HEK293 (cell line): ENCODE measurements around the gene PSG3.
"Not testable (repeated sequence)": the region's sequence is repeated elsewhere in the genome, so short reads cannot be mapped to it uniquely, and the experiment has no call there.

Source experiments
- CTCF ChIA-PET: fragments of 350-600 bp; formaldehyde crosslinking; extraction: SDS; loops from one replicate; lab custom pipeline; 2021; ENCODE audit warnings: antibody characterized with exemption; lab: Yijun Ruan, JAX
- POLR2A ChIA-PET: fragments of 300-600 bp; formaldehyde crosslinking; extraction: SDS; loops from one replicate; lab custom pipeline; 2020; ENCODE audit warnings: antibody characterized with exemption, inconsistent platforms; lab: Yijun Ruan, JAX
- H3K27ac ChIP-seq: fragments of 200-500 bp; sonication (Bioruptor generic); 2 replicates; pipeline ENCODE4 v1.5.1; 2014; ENCODE audit warnings: low read depth, low read length, control low read depth, inconsistent platforms; ENCODE audit errors: extremely low read depth
- H3K36me3 ChIP-seq, 2 experiments: fragments of 200-500 bp in 1 of 2; sonication (Bioruptor generic) in 1 of 2; 1 replicate in 1 of 2; 2 replicates in 1 of 2; pipeline ENCODE4 v1.5.1; 2014 to 2017; ENCODE audit warnings: inconsistent platforms in 2 of 2, low read length in 2 of 2; ENCODE audit not compliant: control insufficient read depth in 2 of 2, insufficient read depth in 1 of 2
- H3K4me1 ChIP-seq: fragments of 200-500 bp; sonication (Bioruptor generic); 2 replicates; pipeline ENCODE4 v1.5.1; 2014; ENCODE audit warnings: mild to moderate bottlenecking, low read length, inconsistent platforms; ENCODE audit not compliant: control insufficient read depth, insufficient read depth
- H3K4me3 ChIP-seq: 2 replicates; pipeline ENCODE4 v1.5.1; 2011; ENCODE audit warnings: low read depth, mild to moderate bottlenecking, control low read depth, low read length, moderate library complexity
- H3K9me3 ChIP-seq: fragments of 200-500 bp; sonication (Bioruptor generic); 2 replicates; pipeline ENCODE4 v1.5.1; 2014; ENCODE audit warnings: low read depth, low read length, inconsistent platforms; ENCODE audit not compliant: control insufficient read depth, insufficient read depth
- GLIS2 ChIP-seq: fragments of 450-650 bp; formaldehyde crosslinking; IDR thresholded peaks from 2 replicates; pipeline ENCODE4 v1.5.1; 2016; ENCODE audit warnings: missing biosample characterization, missing genetic modification characterization
- ZNF654 ChIP-seq: fragments of 450-650 bp; formaldehyde crosslinking; IDR thresholded peaks from 2 replicates; pipeline ENCODE4 v1.5.1; 2016; ENCODE audit warnings: low read depth, missing biosample characterization, missing genetic modification characterization
- TF ChIP-seq, protein P1 (sequence below): fragments of 450-650 bp; formaldehyde crosslinking; IDR thresholded peaks from 2 replicates; pipeline ENCODE4 v1.5.1; 2016; ENCODE audit warnings: missing biosample characterization, missing genetic modification characterization

The PSG3 gene

DNA sequence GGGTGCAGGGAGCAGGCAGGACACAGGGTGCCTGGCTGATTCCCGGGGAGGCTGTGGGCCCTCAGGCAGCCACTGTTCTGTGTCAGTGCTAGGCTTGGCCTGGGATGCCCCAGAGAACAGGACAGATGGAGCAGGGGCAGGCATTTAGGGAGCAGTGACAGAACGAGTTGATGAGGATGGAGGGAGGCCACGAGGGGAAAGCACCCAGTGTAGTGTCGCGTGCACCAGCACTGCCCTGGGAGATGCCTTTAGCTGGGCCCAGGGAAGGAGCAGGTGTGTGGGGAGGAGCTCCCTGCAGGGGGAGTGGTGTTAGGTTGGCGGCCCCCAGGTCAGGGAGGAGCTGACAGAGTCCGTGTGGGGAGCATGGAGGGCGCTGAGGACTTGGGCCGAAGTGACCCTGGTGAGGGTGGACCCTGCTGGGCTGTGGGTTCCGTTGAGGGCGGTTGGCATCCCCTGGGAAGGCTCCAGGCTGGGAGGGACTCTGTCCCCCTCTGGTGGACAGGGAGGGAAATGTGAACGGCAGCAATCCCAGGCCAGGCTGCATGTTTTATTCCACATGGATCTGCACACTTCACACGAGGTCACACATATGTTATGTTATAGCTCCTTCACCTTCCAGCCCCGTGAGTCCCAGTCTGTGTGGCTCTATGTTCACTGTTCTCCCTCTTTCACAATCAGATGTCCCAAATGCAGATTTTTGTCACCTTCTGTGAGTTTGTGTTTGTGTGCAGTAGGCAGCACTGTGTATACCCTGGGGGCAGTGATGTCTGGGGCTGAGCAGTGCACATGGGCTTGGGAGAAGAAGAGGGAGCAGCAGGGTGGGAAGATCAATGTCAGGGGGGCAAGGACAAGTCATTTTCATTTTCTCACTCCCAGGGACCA, 1.7 kb upstream of the PSG3 start:
- CTCF ChIA-PET, result interaction anchor here (0.6 to 4.4 kb wide), 11 partner anchors 33 to 446 kb away, joined by 3 to 34 read pairs (median 3); no protein-coding TSS in a partner anchor
- H3K9me3 ChIP-seq, POLR2A ChIA-PET, H3K4me3 ChIP-seq: not testable (repeated sequence)
- peak; percentile 17; the same call in 1 of the 2 replicates for TF ChIP-seq GLIS2 (tag by site-specific recombination)
- TF ChIP-seq ZNF654 (tag by site-specific recombination), result peak; percentile 31
- TF ChIP-seq, protein P1, sequence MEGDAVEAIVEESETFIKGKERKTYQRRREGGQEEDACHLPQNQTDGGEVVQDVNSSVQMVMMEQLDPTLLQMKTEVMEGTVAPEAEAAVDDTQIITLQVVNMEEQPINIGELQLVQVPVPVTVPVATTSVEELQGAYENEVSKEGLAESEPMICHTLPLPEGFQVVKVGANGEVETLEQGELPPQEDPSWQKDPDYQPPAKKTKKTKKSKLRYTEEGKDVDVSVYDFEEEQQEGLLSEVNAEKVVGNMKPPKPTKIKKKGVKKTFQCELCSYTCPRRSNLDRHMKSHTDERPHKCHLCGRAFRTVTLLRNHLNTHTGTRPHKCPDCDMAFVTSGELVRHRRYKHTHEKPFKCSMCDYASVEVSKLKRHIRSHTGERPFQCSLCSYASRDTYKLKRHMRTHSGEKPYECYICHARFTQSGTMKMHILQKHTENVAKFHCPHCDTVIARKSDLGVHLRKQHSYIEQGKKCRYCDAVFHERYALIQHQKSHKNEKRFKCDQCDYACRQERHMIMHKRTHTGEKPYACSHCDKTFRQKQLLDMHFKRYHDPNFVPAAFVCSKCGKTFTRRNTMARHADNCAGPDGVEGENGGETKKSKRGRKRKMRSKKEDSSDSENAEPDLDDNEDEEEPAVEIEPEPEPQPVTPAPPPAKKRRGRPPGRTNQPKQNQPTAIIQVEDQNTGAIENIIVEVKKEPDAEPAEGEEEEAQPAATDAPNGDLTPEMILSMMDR (tag by site-specific recombination), result peak; percentile 75
- TF ChIP-seq, all 188 proteins: peak for 3; not testable (repeated sequence) for 185
- H3K36me3 ChIP-seq, H3K27ac ChIP-seq, H3K4me1 ChIP-seq: not testable (repeated sequence)

DNA sequence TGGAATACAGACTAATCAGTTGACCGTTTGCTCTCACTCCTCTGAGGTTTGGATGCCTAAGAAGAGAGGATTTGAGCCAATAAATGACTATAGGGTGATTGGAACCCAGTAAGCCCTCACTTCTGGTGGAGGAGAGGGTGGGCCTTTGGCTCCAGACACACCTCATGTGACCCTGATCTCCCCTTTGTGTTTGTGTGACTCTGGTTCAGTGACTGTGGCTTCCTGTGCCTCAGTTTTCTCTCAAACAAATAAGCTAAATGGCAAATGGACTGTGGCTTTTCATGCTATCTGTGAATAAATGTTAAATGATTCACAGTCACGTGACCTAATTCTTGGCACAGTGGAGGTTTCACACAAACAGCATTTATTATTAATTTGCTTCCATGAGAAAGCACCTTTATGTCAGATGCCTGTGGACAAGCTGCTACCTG, 2.7 kb downstream of the PSG3 start:
- H3K4me1 ChIP-seq, H3K27ac ChIP-seq, H3K36me3 ChIP-seq, H3K9me3 ChIP-seq, POLR2A ChIA-PET, H3K4me3 ChIP-seq: not testable (repeated sequence)
- CTCF ChIA-PET, result interaction anchor here (0.8 to 0.9 kb wide), 3 partner anchors 44 to 131 kb away, joined by 3 to 4 read pairs (median 3); no protein-coding TSS in a partner anchor

DNA sequence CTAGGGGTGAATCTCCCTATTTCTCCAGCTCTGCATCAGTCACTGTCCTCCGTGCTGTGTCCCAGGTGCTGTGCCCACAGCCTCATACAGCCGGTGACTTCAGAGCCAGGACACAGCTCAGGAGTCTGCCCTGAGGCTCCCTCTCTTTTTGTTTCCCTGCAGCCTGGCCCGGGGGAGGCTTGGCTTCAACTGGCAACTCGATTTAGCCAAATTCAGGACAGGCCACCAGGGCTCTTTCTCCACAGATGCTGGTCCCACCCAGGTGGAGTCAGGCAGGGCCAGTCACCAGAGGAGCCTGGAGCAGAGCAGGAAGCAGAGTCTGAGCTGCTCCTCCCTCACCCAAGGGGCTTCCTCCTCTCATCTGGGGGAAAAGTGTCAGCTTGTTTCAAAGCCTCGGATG, 11.9 kb downstream of the PSG3 start:
- H3K4me1 ChIP-seq, H3K36me3 ChIP-seq, POLR2A ChIA-PET, H3K27ac ChIP-seq, H3K9me3 ChIP-seq, H3K4me3 ChIP-seq: not testable (repeated sequence)
- CTCF ChIA-PET, result interaction anchor here (0.6 kb wide), 1 partner anchor 166 kb away, joined by 3 read pairs; no protein-coding TSS in a partner anchor

DNA sequence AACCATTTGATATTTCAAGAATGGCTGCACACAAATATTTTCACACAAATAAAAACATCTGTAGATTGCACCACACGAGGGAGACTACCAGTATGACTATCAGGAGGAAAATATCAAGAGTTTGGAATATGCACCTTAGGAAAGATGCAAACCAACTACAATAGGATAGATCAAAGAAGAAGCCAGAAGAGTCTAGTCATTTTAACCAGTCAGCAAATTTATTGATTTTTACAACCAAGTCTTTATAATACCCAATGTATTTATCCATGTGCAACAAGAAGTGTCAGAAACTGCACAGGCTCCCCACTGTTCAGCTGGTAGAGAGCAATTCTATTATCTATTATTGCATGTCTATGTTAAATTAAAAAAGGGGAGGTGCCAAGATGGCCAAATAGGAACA, 26.3 kb downstream of the PSG3 start:
- H3K27ac ChIP-seq, H3K4me1 ChIP-seq, CTCF ChIA-PET, POLR2A ChIA-PET, H3K9me3 ChIP-seq, H3K36me3 ChIP-seq, H3K4me3 ChIP-seq: not testable (repeated sequence)

DNA sequence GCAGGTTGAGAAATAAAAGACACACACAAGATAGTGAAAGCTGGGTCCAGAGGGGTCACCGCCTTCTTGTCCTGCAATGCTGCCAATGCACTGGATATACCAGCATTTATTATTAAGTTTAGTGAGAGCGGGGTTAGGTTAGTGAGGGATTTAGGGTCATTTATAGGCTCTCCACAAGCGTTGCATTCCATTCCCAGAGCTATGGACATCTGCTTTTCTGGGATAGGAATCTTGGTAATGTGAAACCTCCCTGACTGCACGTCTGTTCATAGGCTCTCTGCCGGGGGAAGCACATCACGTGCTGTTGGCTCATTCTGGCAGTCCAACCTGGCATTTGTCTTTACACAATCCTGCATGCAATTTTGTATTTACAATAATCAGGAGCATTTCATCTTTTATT, 27.5 kb downstream of the PSG3 start:
- H3K36me3 ChIP-seq, H3K9me3 ChIP-seq, H3K4me1 ChIP-seq, H3K4me3 ChIP-seq, POLR2A ChIA-PET, H3K27ac ChIP-seq: not testable (repeated sequence)
- CTCF ChIA-PET, result interaction anchor here (0.6 to 0.7 kb wide), 2 partner anchors 36 to 678 kb away, joined by 4 to 8 read pairs; no protein-coding TSS in a partner anchor

DNA sequence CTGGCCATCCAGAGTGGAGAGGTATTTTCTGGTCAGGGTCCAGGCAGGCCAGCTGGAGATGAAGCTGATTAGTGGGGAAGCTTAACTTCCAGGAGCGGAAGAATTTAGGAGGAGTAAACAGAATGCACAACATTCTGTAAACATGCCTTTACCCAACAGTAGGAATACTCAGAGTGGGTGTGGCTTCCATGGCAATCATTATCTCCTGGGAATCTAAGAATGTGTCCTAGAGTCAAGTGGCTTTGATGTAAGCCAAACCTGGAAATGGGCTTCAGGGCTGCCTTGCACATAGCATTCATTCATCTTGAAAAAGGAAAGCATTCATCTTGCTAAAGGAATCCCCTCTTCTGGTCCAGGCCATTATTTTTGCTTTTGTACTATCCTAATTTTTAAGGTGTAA, 29.3 kb downstream of the PSG3 start:
- H3K27ac ChIP-seq, H3K9me3 ChIP-seq, H3K36me3 ChIP-seq, H3K4me3 ChIP-seq, H3K4me1 ChIP-seq, POLR2A ChIA-PET: not testable (repeated sequence)
- CTCF ChIA-PET, result interaction anchor here (0.9 kb wide), 1 partner anchor 66 kb away, joined by 3 read pairs; no protein-coding TSS in a partner anchor
